GM12878 (cell line): ENCODE measurements around the gene GLT8D2. TPM values are rescaled to one million over a fixed set of nuclear protein-coding genes. Genes with fewer than 3 reads are reported as not detected.

Experiments used
- ATAC-seq: fragments of 200-7000 bp; cut with Tn5 transposase; 3 replicates; pipeline ENCODE4 v1.9.1; 2020; ENCODE audit warnings: mild to moderate bottlenecking, moderate library complexity
- BruUV-seq: library from RNA; stranded (reverse); fragments of 400-500 nt; replicated peaks from 2 replicates; lab custom pipeline; 2021; lab: Mats Ljungman, UMichigan
- CTCF ChIA-PET: fragments of 300-600 bp; sonication (Branson Sonifier 250); formaldehyde crosslinking; extraction: SDS; loops from one replicate; lab custom pipeline; 2021; ENCODE audit warnings: inconsistent platforms; lab: Yijun Ruan, JAX
- POLR2A ChIA-PET: fragments of 350-600 bp; formaldehyde crosslinking; extraction: SDS; loops from one replicate; lab custom pipeline; 2021; ENCODE audit warnings: inconsistent platforms; lab: Charles Lee
- RAD21 ChIA-PET: fragments of 300-600 bp; sonication (Branson Sonifier 250); formaldehyde crosslinking; loops from one replicate; lab custom pipeline; 2023; ENCODE audit warnings: antibody characterized with exemption; ENCODE audit not compliant: unreplicated experiment; lab: Charles Lee
- SMC1A ChIA-PET: fragments of 300-600 bp; sonication (Branson Sonifier 250); formaldehyde crosslinking; loops from one replicate; lab custom pipeline; 2023; ENCODE audit not compliant: unreplicated experiment, uncharacterized antibody; lab: Charles Lee
- DNase-seq: peaks from one replicate; pipeline ENCODE4 v3.0.0-alpha.2; 2011; ENCODE audit warnings: low read depth, low spot score
- FAIRE-seq: peaks from 3 replicates; lab custom pipeline; 2011; peaks lifted over from hg19 to GRCh38; lab: Jason Lieb, UNC
- H2AFZ ChIP-seq: 2 replicates; pipeline ENCODE4 v1.6.0; 2011; ENCODE audit warnings: low read depth, low read length, control low read depth; ENCODE audit not compliant: control insufficient read depth
- H3K27ac ChIP-seq: 2 replicates; pipeline ENCODE4 v1.5.1; 2011; ENCODE audit warnings: control low read depth; ENCODE audit not compliant: control insufficient read depth, insufficient read depth
- H3K27me3 ChIP-seq, 2 experiments: replicated peaks in 1 of 2; 2 replicates each; pipeline versions ENCODE4 v1.6.0 to v1.6.1; 2011; ENCODE audit warnings: low read length in 1 of 2; ENCODE audit not compliant: control insufficient read depth in 2 of 2, insufficient read depth in 2 of 2
- H3K36me3 ChIP-seq, 2 experiments: 2 replicates each; pipeline ENCODE4 v1.5.1; 2011; ENCODE audit warnings: low read length in 1 of 2; ENCODE audit not compliant: control insufficient read depth in 2 of 2, insufficient read depth in 2 of 2
- H3K4me1 ChIP-seq: 2 replicates; pipeline ENCODE4 v1.6.1; 2011; ENCODE audit warnings: mild to moderate bottlenecking, low read length, moderate library complexity, mixed read lengths; ENCODE audit not compliant: control insufficient read depth, insufficient read depth
- H3K4me2 ChIP-seq: 2 replicates; pipeline ENCODE4 v1.6.0; 2011; ENCODE audit warnings: control low read depth; ENCODE audit not compliant: control insufficient read depth, insufficient read depth
- H3K4me3 ChIP-seq: fragments of 200-600 bp; sonication (generic); 2 replicates; pipeline ENCODE4 v1.5.1; 2016
- H3K79me2 ChIP-seq: 2 replicates; pipeline ENCODE4 v1.6.0; 2011; ENCODE audit warnings: low read length; ENCODE audit not compliant: control insufficient read depth, insufficient read depth
- H3K9ac ChIP-seq: 2 replicates; pipeline ENCODE4 v1.8.0; 2011; ENCODE audit warnings: low read length, control low read depth, mixed read lengths; ENCODE audit not compliant: control insufficient read depth, insufficient read depth
- H3K9me3 ChIP-seq: replicated peaks from 3 replicates; pipeline ENCODE4 v1.5.1; 2011; ENCODE audit warnings: mild to moderate bottlenecking, low read length; ENCODE audit not compliant: control insufficient read depth, insufficient read depth
- H4K20me1 ChIP-seq: 2 replicates; pipeline ENCODE4 v1.6.0; 2011; ENCODE audit not compliant: control insufficient read depth, insufficient read depth
- BCL11A ChIP-seq: IDR thresholded peaks from 2 replicates; pipeline ENCODE4 v1.6.1; 2011; ENCODE audit warnings: low read depth, low read length
- CBX3 ChIP-seq: fragments of 200-600 bp; sonication (generic); IDR thresholded peaks from 2 replicates; pipeline ENCODE4 v1.6.1; 2016; ENCODE audit warnings: low read depth, borderline replicate concordance
- CHD2 ChIP-seq: IDR thresholded peaks from 2 replicates; pipeline ENCODE4 v1.6.1; 2011; ENCODE audit warnings: low read depth, low read length, improper control_type of control experiment, borderline replicate concordance
- EGR1 ChIP-seq, 2 experiments: IDR thresholded peaks; 1 replicate in 1 of 2; 2 replicates in 1 of 2; pipeline ENCODE4 v1.6.1; 2011 to 2012; ENCODE audit warnings: low read depth in 2 of 2, low read length in 2 of 2, borderline replicate concordance in 1 of 2, mild to moderate bottlenecking in 1 of 2, moderate library complexity in 1 of 2
- PAX5 ChIP-seq: IDR thresholded peaks from 2 replicates; pipeline ENCODE4 v1.6.1; 2011; ENCODE audit warnings: low read depth, low read length, borderline replicate concordance
- SKIL ChIP-seq: fragments of 450-650 bp; IDR thresholded peaks from 2 replicates; pipeline ENCODE4 v1.6.1; 2017; ENCODE audit warnings: mild to moderate bottlenecking, low read depth, inconsistent platforms; ENCODE audit not compliant: poor library complexity, severe bottlenecking
- WGBS: methylation state at CpG from one replicate; pipeline ENCODE4 v1.1.6; 2016; ENCODE audit warnings: low lambda C conversion rate; ENCODE audit not compliant: insufficient replicate concordance, insufficient coverage; ENCODE audit errors: missing lambda C conversion rate; 5-methylcytosine and 5-hydroxymethylcytosine counted together
- in situ Hi-C: fragments of 300-500 bp; cut with MboI; formaldehyde crosslinking; loops from 9 replicates; pipeline ENCODE4 v1.14.3; 2018; ENCODE audit warnings: mixed read lengths
- intact Hi-C: fragments of 100-400 bp; cut with micrococcal nuclease; formaldehyde crosslinking; loops from one replicate; pipeline ENCODE4 v1.14.2; 2022; ENCODE audit not compliant: unreplicated experiment
- polyA plus RNA-seq, 11 experiments: library from polyadenylated mRNA; depleted of rRNA in 4 of 11; unstranded in 6 of 11; stranded (reverse) in 5 of 11; fragments of >200 nt; fragmentation: Nextera tagmentation in 4 of 11; fragmentation: Illumina TruSeq in 1 of 11; extraction: Ambion mirVana in 4 of 11; extraction: Trizol in 1 of 11; gene quantifications; 1 replicate in 1 of 11; 2 replicates in 10 of 11; pipeline versions ENCODE4 v1.2.1 to v1.2.3, GENCODE V29; 2011 to 2016; ENCODE audit warnings: inconsistent platforms in 2 of 11, missing spikeins in 2 of 11, low read depth in 1 of 11
- total RNA-seq, 4 experiments: library from RNA; depleted of rRNA in 3 of 4; stranded (reverse); fragments of >200 nt in 3 of 4; fragmentation: Illumina TruSeq in 1 of 4; extraction: Trizol in 1 of 4; gene quantifications; 2 replicates each; pipeline versions ENCODE4 v1.2.1 to v1.2.3, GENCODE V29; 2013 to 2021
- TF ChIP-seq, protein P1 (sequence below): fragments of 150-350 bp; IDR thresholded peaks from 2 replicates; pipeline ENCODE4 v1.6.1; 2016; ENCODE audit warnings: low read depth, low read length

GLT8D2 gene
- total and polyA plus RNA-seq, 10 of the 15 experiments (the other 5 are each of a cell fraction or from before 2014, with no cell fraction given): 0.06 to 0.80 (median 0.37) TPM; not detected in 1

DNA sequence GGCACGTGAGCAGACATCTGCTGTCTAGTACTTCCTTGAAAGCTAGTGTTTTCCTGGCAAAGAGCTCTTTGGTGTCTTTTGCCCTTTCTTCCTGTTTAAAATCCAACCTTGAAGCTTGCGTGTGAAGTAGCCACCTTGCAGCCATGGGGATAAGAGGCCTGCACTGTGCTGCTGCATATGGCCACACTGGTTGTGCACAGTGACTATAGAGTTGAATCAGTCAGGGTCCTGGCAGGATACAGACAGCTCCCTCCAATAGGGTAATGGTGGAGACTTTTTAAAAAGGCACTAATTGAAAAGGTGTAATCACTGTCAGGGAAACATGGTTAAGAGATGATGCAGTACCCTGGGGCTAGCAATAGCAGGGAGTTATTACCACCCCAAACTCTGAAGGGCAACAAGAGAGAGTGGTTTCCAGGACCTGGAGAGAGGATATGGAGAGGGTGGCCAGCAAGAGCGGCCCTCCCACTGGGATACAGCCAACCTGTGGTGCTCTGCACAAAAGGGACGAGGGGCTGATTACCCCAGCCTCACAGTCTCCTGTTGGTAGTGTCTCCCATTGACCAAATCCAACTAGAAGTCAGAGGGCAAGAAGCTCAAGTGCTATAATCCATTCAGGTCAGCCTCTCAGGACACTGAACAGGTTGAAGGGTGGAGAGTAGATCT is 4.8 kb upstream of the GLT8D2 start (continued):
- TF ChIP-seq, protein P1, sequence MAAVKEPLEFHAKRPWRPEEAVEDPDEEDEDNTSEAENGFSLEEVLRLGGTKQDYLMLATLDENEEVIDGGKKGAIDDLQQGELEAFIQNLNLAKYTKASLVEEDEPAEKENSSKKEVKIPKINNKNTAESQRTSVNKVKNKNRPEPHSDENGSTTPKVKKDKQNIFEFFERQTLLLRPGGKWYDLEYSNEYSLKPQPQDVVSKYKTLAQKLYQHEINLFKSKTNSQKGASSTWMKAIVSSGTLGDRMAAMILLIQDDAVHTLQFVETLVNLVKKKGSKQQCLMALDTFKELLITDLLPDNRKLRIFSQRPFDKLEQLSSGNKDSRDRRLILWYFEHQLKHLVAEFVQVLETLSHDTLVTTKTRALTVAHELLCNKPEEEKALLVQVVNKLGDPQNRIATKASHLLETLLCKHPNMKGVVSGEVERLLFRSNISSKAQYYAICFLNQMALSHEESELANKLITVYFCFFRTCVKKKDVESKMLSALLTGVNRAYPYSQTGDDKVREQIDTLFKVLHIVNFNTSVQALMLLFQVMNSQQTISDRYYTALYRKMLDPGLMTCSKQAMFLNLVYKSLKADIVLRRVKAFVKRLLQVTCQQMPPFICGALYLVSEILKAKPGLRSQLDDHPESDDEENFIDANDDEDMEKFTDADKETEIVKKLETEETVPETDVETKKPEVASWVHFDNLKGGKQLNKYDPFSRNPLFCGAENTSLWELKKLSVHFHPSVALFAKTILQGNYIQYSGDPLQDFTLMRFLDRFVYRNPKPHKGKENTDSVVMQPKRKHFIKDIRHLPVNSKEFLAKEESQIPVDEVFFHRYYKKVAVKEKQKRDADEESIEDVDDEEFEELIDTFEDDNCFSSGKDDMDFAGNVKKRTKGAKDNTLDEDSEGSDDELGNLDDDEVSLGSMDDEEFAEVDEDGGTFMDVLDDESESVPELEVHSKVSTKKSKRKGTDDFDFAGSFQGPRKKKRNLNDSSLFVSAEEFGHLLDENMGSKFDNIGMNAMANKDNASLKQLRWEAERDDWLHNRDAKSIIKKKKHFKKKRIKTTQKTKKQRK: no peak
- no peak for TF ChIP-seq PAX5
- no peak for TF ChIP-seq CHD2

DNA sequence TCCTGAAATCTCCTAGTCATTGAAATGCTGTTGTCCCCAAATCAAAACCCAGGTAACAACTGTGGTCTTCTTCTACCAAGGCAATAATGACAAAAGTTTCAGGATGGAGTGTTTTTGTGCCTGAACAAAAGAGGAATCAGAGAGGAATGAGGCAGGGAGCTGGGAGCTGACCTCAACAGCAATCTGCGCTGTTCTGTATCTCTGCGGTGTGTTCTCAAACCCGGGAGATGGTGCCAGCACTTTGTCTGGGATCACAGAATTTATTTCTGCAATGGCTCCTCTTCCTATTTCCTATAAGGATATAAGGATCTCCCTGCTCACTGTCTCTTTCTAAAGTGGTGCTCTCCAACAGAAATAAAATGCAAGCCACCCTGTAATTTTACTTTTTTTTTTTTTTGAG is 449 bp upstream of the GLT8D2 start:
- SMC1A ChIA-PET: no interaction called here
- H3K27me3 ChIP-seq: peaks cover 0 to 4% of the 10 kb centered on the region in 2 experiments; a peak in 3 of 4 replicates
- RAD21 ChIA-PET: no interaction called here
- H3K27ac ChIP-seq: no peak overlapping the region
- BruUV-seq: no TSS peak
- H3K9me3 ChIP-seq: no peaks in the 10 kb centered on the region
- no peak for ATAC-seq
- WGBS: 98% methylated on average over 3 of the region's 3 CpGs
- POLR2A ChIA-PET: no interaction called here
- no peak overlapping the region for H2AFZ ChIP-seq
- in situ Hi-C loops (no loop called here), intact Hi-C loops (loop anchor here (10.0 kb wide), 1 partner anchor 304 kb away; no protein-coding TSS in a partner anchor)
- no peaks in the 10 kb centered on the region for H3K4me1 ChIP-seq
- H3K9ac ChIP-seq: no peak overlapping the region
- TF ChIP-seq EGR1 (IDR thresholded peaks at IDR 0.05; ENCODE audit: borderline replicate concordance in 1 of 2, low read depth in 2 of 2, low read length in 2 of 2) (no peak), BCL11A (no peak), SKIL (no peak), CBX3 (no peak)
- CTCF ChIA-PET: interaction anchor here (0.5 to 1.0 kb wide), 2 partner anchors 13 to 59 kb away, joined by 3 to 7 read pairs; no protein-coding TSS in a partner anchor
- no peak overlapping the region for H3K4me2 ChIP-seq
- no peaks in the 10 kb centered on the region for H3K79me2 ChIP-seq
- no peaks in the 10 kb centered on the region for H4K20me1 ChIP-seq
- no peak for FAIRE-seq
- H3K4me3 ChIP-seq: no peak overlapping the region
- no peaks in the 10 kb centered on the region for H3K36me3 ChIP-seq
- no peak for DNase-seq
